Effector memory CD8-positive, alpha-beta T cell (primary cell): ENCODE results near the gene GRK1.
"Not testable (repeated sequence)": the region's sequence is repeated elsewhere in the genome, so short reads cannot be mapped to it uniquely, and the experiment has no call there.

ENCODE experiments used
- ATAC-seq: fragments of 150-1000 bp; cut with Tn5 transposase; replicated peaks from 2 replicates; pipeline ENCODE4 v1.10.0; 2021; ENCODE audit warnings: mild to moderate bottlenecking, moderate library complexity
- DNase-seq, 3 experiments: peaks; one replicate each; pipeline ENCODE4 v3.0.0; 2021
- H3K27ac Mint-ChIP-seq, 2 donors: one replicate each; pipeline ENCODE4 v1.8.0; 2022; ENCODE audit warnings: mild to moderate bottlenecking in 2 of 2, mixed read lengths in 2 of 2, moderate library complexity in 2 of 2
- H3K27me3 Mint-ChIP-seq, 2 donors: one replicate each; pipeline ENCODE4 v1.8.0; 2022; ENCODE audit warnings: mixed read lengths in 2 of 2
- H3K36me3 Mint-ChIP-seq: one replicate; pipeline ENCODE4 v1.8.0; 2022; ENCODE audit warnings: mild to moderate bottlenecking, moderate library complexity, mixed read lengths; ENCODE audit not compliant: insufficient read depth
- H3K4me1 Mint-ChIP-seq, 2 donors: one replicate each; pipeline ENCODE4 v1.8.0; 2022; ENCODE audit warnings: low read depth in 2 of 2, mixed read lengths in 2 of 2
- H3K4me3 Mint-ChIP-seq, 2 donors: one replicate each; pipeline ENCODE4 v1.8.0; 2022; ENCODE audit warnings: mild to moderate bottlenecking in 2 of 2, mixed read lengths in 2 of 2, moderate library complexity in 2 of 2
- H3K9me3 Mint-ChIP-seq, 2 donors: one replicate each; pipeline ENCODE4 v1.8.0; 2022; ENCODE audit warnings: mixed read lengths in 2 of 2

The GRK1 gene

DNA sequence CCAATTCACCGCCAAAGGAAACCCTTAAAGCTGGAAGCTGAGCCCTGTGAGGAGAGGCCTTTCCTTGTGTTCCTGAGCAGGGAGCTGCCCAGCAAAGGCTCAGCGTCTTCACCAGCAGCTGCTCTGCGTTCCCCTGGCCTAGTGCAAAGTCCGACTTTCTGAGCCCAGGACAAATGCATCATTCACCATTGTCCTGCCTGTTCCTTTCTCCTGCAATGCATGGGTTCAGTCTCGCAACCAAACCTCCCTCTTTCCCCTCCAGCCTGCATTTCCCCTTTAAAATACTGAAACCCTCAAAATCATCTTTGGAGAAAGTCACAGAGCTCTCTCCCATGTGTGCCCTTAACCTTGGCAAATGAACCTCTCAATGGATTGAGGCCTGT, 79.1 kb downstream of the GRK1 start:
- Mint-ChIP-seq H3K27ac (no peak overlapping the region), H3K4me3 (no peak overlapping the region), H3K4me1 (peaks cover 0 to 16% of the 10 kb centered on the region in 2 donors), H3K27me3 (peaks cover 12 to 39% of the 10 kb centered on the region in 2 donors), H3K36me3 (peaks cover 4% of the 10 kb centered on the region), H3K9me3 (peaks cover 0 to 8% of the 10 kb centered on the region in 2 donors)
- ATAC-seq (no peak), DNase-seq (no peak)

DNA sequence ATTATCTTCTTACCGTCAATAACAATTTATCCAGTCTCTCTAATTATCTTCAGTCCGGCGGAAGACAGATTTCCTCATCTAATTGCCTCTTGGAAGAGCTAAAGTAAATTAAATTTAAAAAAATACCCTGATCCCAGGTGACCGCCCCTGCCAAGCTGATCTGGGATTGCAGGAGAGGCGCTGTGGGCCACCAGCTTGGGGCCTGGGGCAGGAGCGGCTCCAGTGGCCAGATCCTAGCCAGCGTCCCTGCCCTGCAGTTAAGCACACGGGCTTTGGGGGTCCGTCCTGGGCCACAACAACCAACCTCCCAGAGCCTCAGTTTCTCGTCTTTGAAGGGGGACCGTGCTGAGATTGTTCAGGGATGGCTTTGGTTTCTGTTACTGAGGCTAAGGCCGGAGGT, 79.7 kb downstream of the GRK1 start:
- Mint-ChIP-seq H3K36me3 (peaks cover 4% of the 10 kb centered on the region), H3K27me3 (peaks cover 12 to 33% of the 10 kb centered on the region in 2 donors), H3K4me1 (peaks cover 0 to 11% of the 10 kb centered on the region in 2 donors), H3K9me3 (peaks cover 0 to 10% of the 10 kb centered on the region in 2 donors), H3K4me3 (no peak overlapping the region), H3K27ac (no peak overlapping the region)
- ATAC-seq, result no peak
- DNase-seq, result no peak

GRCh38 chr13:113747291-113747833, 80.3 kb downstream of the GRK1 start:
- no peak for DNase-seq
- Mint-ChIP-seq H3K9me3 (peaks cover 0 to 10% of the 10 kb centered on the region in 2 donors), H3K4me3 (no peak overlapping the region), H3K27ac (no peak overlapping the region), H3K36me3 (peaks cover 4% of the 10 kb centered on the region), H3K27me3 (peaks cover 12 to 32% of the 10 kb centered on the region in 2 donors), H3K4me1 (peaks cover 0 to 5% of the 10 kb centered on the region in 2 donors)
- ATAC-seq, result no peak

DNA sequence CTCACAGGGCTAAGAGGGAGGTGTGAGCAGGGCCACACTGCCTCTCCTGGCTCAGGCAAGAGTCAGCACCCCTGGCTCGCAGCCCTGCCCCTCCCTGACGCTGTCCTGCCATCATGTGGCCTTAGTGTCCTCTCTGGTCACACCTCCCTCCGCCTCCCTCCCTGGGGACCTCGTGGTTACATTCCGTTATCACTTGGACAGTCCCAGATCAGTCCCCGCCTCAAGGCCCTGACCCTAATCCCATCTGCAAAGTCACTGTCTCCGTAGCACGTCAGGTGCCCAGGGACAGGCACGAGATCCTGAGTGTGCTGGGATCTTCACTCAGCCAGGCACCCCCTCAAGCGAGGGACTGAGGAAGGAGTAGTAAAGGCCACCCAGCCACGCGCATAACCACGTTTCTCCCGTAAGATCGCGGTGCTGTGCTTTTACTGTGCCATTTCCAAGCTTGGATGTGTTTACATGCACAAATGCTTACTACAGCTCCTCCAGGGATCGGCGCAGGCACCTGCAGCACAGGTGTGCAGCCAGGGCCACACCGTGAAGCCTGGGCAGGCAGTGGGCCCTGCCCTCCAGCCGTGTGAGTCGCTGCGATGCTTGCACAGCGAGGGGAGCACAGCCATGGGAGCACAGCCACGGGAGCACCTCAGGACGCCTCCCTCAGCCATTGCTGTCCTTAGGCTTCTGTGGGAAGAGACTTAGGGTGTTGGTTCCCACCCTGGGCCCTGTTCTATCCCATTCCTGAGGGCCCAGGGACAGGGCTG, 81.3 kb downstream of the GRK1 start:
- peaks cover 4% of the 10 kb centered on the region for H3K36me3 Mint-ChIP-seq
- no peak overlapping the region for H3K27ac Mint-ChIP-seq
- peaks cover 0 to 5% of the 10 kb centered on the region in 2 donors for H3K4me1 Mint-ChIP-seq
- peaks cover 0 to 10% of the 10 kb centered on the region in 2 donors for H3K9me3 Mint-ChIP-seq
- H3K27me3 Mint-ChIP-seq, result peaks cover 9 to 23% of the 10 kb centered on the region in 2 donors
- DNase-seq (no peak), ATAC-seq (no peak)
- no peak overlapping the region for H3K4me3 Mint-ChIP-seq

DNA sequence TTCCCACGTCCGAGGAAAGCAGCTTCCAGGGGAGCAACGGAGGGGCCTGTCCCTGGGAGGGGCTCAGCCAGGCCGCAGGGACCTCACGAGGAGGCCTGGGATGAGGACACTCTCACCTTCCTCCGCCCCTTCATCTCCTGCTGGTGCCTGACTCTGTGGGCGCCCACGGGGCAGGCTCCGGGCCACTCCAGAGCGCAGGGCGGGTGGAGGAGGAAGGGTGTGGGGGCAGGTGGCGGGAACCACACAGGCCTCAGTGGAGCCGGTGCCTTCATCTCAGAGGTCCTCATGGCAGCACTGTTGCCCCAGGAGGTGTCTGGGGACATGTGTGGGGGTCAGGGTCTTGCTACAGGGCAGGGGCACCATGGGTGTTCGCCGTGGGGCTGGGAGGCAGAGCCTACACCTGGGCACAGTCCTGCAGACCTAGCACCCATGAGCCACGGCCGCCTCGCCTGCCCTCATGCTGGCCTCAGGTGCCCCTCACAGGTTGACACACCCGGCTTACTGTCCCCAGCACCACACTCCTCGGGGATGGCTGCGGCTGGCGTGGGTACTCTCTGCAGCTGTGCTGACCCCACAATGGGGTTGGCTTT, 81.9 kb downstream of the GRK1 start:
- no peak overlapping the region for H3K27ac Mint-ChIP-seq
- DNase-seq (no peak), ATAC-seq (no peak)
- H3K4me3 Mint-ChIP-seq, result no peak overlapping the region
- H3K4me1 Mint-ChIP-seq, result peaks cover 0 to 5% of the 10 kb centered on the region in 2 donors
- peaks cover 4% of the 10 kb centered on the region for H3K36me3 Mint-ChIP-seq
- peaks cover 6 to 21% of the 10 kb centered on the region in 2 donors for H3K27me3 Mint-ChIP-seq
- H3K9me3 Mint-ChIP-seq, result peaks cover 0 to 10% of the 10 kb centered on the region in 2 donors

- Mint-ChIP-seq H3K9me3 (peaks cover 0 to 10% of the 10 kb centered on the region in 2 donors), H3K27ac (no peak overlapping the region), H3K36me3 (peaks cover 2% of the 10 kb centered on the region), H3K4me1 (peaks cover 0 to 5% of the 10 kb centered on the region in 2 donors), H3K4me3 (no peak overlapping the region), H3K27me3 (peaks cover 7 to 24% of the 10 kb centered on the region in 2 donors)
- ATAC-seq (no peak), DNase-seq (no peak)
Measured at GRCh38 chr13:113749507-113749906, 82.5 kb downstream of the GRK1 start.

DNA sequence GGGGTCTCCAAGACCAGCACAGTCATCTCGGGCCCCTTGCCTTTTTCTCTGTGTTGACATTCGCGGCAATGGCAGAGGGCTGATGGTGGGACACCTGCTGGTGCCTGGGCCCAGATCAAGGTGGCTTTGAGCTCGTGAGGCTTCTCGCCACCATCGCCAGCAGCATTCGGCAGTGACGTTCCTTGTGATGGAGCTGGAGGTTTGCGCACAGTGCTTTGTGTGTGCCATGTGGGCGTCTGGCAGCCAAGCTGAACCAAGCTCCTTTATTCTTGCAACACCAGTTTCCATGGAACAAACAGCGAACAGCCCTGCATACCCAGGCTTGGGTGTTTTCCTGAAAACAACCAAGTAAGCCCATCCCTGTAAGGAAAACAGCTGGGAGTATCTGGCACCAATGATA, 82.9 kb downstream of the GRK1 start:
- no peak overlapping the region for H3K4me3 Mint-ChIP-seq
- peaks cover 7 to 24% of the 10 kb centered on the region in 2 donors for H3K27me3 Mint-ChIP-seq
- ATAC-seq (no peak), DNase-seq (no peak)
- H3K4me1 Mint-ChIP-seq, result peaks cover 0 to 4% of the 10 kb centered on the region in 2 donors
- H3K9me3 Mint-ChIP-seq, result peaks cover 0 to 10% of the 10 kb centered on the region in 2 donors
- H3K36me3 Mint-ChIP-seq, result peaks cover 4% of the 10 kb centered on the region
- H3K27ac Mint-ChIP-seq, result no peak overlapping the region

DNA sequence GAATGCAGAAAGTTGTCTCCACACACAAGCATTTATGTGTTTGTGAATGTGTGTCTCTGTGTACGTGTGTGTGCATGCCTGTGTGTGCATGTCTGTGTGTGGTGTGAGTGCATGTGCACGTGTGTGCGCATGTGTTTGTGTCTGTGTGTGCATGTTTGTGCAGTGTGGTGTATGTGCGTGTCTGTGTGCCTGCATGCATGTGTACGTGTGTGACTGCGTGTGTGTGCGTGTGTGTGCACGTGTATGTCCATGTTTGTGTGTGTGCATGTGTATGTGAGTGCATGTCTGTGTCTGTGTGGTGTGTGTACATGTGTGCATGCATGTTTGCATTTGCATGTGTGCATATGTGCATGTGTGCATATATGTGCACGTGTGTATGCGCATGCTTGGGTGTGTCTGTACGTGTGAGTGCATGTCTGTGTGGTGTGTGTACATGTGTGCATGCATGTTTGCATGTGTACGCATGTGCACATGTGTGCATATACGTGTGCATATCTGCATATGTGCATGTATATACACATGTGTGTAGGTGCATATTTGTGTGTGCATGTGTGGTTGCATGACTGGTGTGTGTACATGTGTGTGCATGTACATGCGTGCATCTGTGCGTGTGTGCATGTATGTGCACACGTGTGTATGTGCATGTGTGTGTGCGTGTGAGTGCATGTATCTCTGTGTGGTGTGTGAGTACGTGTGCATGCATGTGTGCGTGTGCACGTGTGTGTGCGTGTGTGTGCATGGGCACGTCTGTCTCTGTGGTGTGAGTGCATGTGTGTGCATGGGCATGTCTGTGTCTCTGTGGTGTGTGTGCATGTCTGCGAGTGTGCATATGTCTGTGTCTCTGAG, 83.8 kb downstream of the GRK1 start:
- Mint-ChIP-seq H3K4me1 (peaks cover 0 to 5% of the 10 kb centered on the region in 2 donors), H3K27me3 (peaks cover 6 to 21% of the 10 kb centered on the region in 2 donors), H3K4me3 (no peak overlapping the region), H3K36me3 (peaks cover 4% of the 10 kb centered on the region), H3K9me3 (peaks cover 0 to 10% of the 10 kb centered on the region in 2 donors), H3K27ac (no peak overlapping the region)
- no peak for DNase-seq
- ATAC-seq, result no peak

- DNase-seq, result no peak
- Mint-ChIP-seq H3K4me1 (peaks cover 0 to 5% of the 10 kb centered on the region in 2 donors), H3K36me3 (peaks cover 4% of the 10 kb centered on the region), H3K9me3 (peaks cover 0 to 10% of the 10 kb centered on the region in 2 donors), H3K27ac (no peak overlapping the region), H3K4me3 (no peak overlapping the region), H3K27me3 (peaks cover 12 to 21% of the 10 kb centered on the region in 2 donors)
- no peak for ATAC-seq
Measured at GRCh38 chr13:113751491-113751890, 84.5 kb downstream of the GRK1 start.

GRCh38 chr13:113752211-113752986, 85.4 kb downstream of the GRK1 start:
- not testable (repeated sequence) for H3K4me3 Mint-ChIP-seq, DNase-seq, ATAC-seq, H3K27ac Mint-ChIP-seq, H3K4me1 Mint-ChIP-seq, H3K36me3 Mint-ChIP-seq
- peaks cover 0 to 10% of the 10 kb centered on the region in 2 donors for H3K9me3 Mint-ChIP-seq
- peaks cover 20 to 30% of the 10 kb centered on the region in 2 donors for H3K27me3 Mint-ChIP-seq

DNA sequence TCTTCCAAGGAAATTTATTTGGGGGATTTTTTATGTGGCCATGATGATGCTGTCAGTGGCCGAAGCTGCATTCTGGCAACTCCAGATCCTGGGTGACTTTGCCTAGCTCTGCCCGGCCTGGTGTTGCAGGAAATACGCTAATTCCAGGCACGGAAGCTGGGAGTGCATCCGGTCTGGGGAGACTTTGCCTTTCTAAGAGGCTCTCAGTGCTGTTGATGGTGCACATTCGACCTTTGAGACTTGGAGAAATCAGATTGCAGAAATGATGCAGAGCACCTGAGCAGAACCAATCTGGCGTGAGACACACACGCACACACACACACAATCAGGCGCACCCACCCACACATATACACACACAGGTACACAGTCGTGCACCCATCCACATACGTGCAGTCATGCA, 86.2 kb downstream of the GRK1 start:
- Mint-ChIP-seq H3K9me3 (peaks cover 0 to 10% of the 10 kb centered on the region in 2 donors), H3K27ac (no peak overlapping the region), H3K36me3 (peaks cover 4% of the 10 kb centered on the region), H3K4me3 (no peak overlapping the region), H3K27me3 (peaks cover 25 to 36% of the 10 kb centered on the region in 2 donors), H3K4me1 (peaks cover 4 to 7% of the 10 kb centered on the region in 2 donors)
- no peak for DNase-seq
- no peak for ATAC-seq

- Mint-ChIP-seq H3K4me1 (peaks cover 5 to 9% of the 10 kb centered on the region in 2 donors), H3K27me3 (peaks cover 32 to 44% of the 10 kb centered on the region in 2 donors), H3K27ac (no peak overlapping the region), H3K9me3 (peaks cover 0 to 10% of the 10 kb centered on the region in 2 donors), H3K4me3 (no peak overlapping the region), H3K36me3 (peaks cover 4% of the 10 kb centered on the region)
- DNase-seq (no peak), ATAC-seq (no peak)
Measured at GRCh38 chr13:113754242-113754641, 87.2 kb downstream of the GRK1 start.
